Right lobe of liver (tissue), 6 donors: ENCODE measurements around the gene MAEA. TPM values are rescaled to one million over a fixed set of nuclear protein-coding genes. Genes with fewer than 3 reads are reported as not detected.

Source experiments
- ATAC-seq, 4 donors: fragments of 200-7000 bp; cut with Tn5 transposase; one replicate each; pipeline ENCODE4 v1.9.1; 2020; ENCODE audit warnings: mild to moderate bottlenecking in 4 of 4, moderate library complexity in 4 of 4
- DNase-seq, 3 donors: peaks; one replicate each; pipeline ENCODE4 v3.0.0-alpha.2; 2020
- H3K27ac ChIP-seq, 3 donors: fragments of 200-600 bp; one replicate each; pipeline ENCODE4 v1.8.0; 2022
- H3K27me3 ChIP-seq, 2 donors: fragments of 200-600 bp; one replicate each; pipeline ENCODE4 v1.8.0; 2022
- H3K36me3 ChIP-seq, 4 donors: fragments of 200-600 bp; sonication (generic) in 1 of 4; one replicate each; pipeline versions ENCODE4 v1.5.1 to v1.8.0; 2017 to 2022; ENCODE audit warnings: control low read depth in 1 of 4
- H3K4me1 ChIP-seq, 4 donors: fragments of 200-600 bp; sonication (generic) in 1 of 4; one replicate each; pipeline versions ENCODE4 v1.5.1 to v1.8.0; 2017 to 2022; ENCODE audit warnings: control low read depth in 1 of 4
- H3K4me3 ChIP-seq, 3 donors: fragments of 200-600 bp; one replicate each; pipeline ENCODE4 v1.8.0; 2022
- H3K9me3 ChIP-seq, 4 donors: fragments of 200-600 bp; sonication (generic) in 1 of 4; one replicate each; pipeline versions ENCODE4 v1.5.1 to v1.8.0; 2017 to 2022; ENCODE audit warnings: control low read depth in 1 of 4
- POLR2A ChIP-seq: fragments of 450-650 bp; IDR thresholded peaks from one replicate; pipeline ENCODE4 v1.6.1; 2017; ENCODE audit warnings: antibody characterized with exemption, mild to moderate bottlenecking
- WGBS: methylation state at CpG from one replicate; pipeline ENCODE4 v1.1.6; 2018; ENCODE audit warnings: low coverage, low lambda C conversion rate; ENCODE audit not compliant: insufficient coverage; ENCODE audit errors: missing lambda C conversion rate; 5-methylcytosine and 5-hydroxymethylcytosine counted together
- intact Hi-C, 2 donors: fragments of 100-400 bp; cut with DNase I; formaldehyde crosslinking; loops; one replicate each; pipeline versions ENCODE4 v1.11.2 to v1.14.1; 2022
- total RNA-seq, 6 experiments: library from RNA; depleted of rRNA in 2 of 6; stranded (reverse); fragments of >200 nt in 2 of 6; fragmentation: NEBNext Ultra II Directional in 3 of 6; extraction: Animal tissue kit (Norgen Biotek cat#: 25700) in 3 of 6; gene quantifications; one replicate each; pipeline versions ENCODE4 v1.1.0 to v1.2.4, GENCODE V29; 2016 to 2023
- donor health status: DM: no; HTN: yes; CAD: no.
- donor health status: DM: no; HTN: no; CAD: no.
- donor health status: DM: no; HTN: no; CAD: no.
- donor health status: DM: no; HTN: yes; CAD: no.
- donor health status: DM: no; HTN: yes; CAD: no.

Gene MAEA
- total RNA-seq, 6 experiments from 2014 or later = 24.3 to 42.0 (median 27.9) TPM

GRCh38 chr4:1385373-1386340, 96.0 kb downstream of the MAEA start:
- no peak for ATAC-seq
- Histone ChIP-seq H3K36me3 (peaks cover 0 to 27% (median 0%) of the 10 kb centered on the region in 4 donors), H3K27me3 (no peaks in the 10 kb centered on the region), H3K4me3 (no peak overlapping the region), H3K27ac (no peak overlapping the region), H3K9me3 (no peaks in the 10 kb centered on the region), H3K4me1 (no peaks in the 10 kb centered on the region)
- WGBS = 100% methylated on average over 1 of the region's 44 CpGs
- intact Hi-C loops = no loop called here
- DNase-seq = peak in 2 of 3 donors; percentile 8 to 52
- TF ChIP-seq POLR2A = no peak

Other genes with a start within 250 kb of the MAEA start
- 1 to 10 TPM in 1 of 6 experiments, under 1 TPM in 3, not detected in 2; 0.29 to 1.2 (median 0.50) TPM for gene RNF212, start 176.3 kb upstream of the MAEA start, total RNA-seq
- 100 to 1,000 TPM in 3 of 6 experiments, 10 to 100 TPM in 3; 41.9 to 138 (median 99.9) TPM for gene SPON2, start 117.3 kb upstream of the MAEA start, total RNA-seq
- gene CTBP1, start 40.8 kb upstream of the MAEA start, total RNA-seq = 10 to 100 TPM; 74.8 to 85.5 (median 79.4) TPM
- gene UVSSA, start 57.3 kb downstream of the MAEA start, total RNA-seq = 10 to 100 TPM in 3 of 6 experiments, 1 to 10 TPM in 3; 9.1 to 14.5 (median 11.3) TPM
- not detected for gene NKX1-1, start 116.6 kb downstream of the MAEA start, total RNA-seq